Natural killer cell (primary cell): ENCODE data around the gene SETMAR. TPM values are rescaled to one million over a fixed set of nuclear protein-coding genes. Genes with fewer than 3 reads are reported as not detected.
A peak's percentile ranks its signal among the peaks of the same experiment; 100 is the strongest.

Source experiments
- ATAC-seq, 3 donors: fragments of 150-1000 bp in 2 of 3; fragments of 200-7000 bp in 1 of 3; cut with Tn5 transposase; 1 replicate in 1 of 3; 2 replicates in 2 of 3; pipeline ENCODE4 v1.10.0; 2021; ENCODE audit warnings: mild to moderate bottlenecking in 2 of 3, moderate library complexity in 2 of 3
- DNase-seq, 2 donors: peaks; one replicate each; pipeline versions ENCODE4 v3.0.0 to v3.0.0-alpha.2; 2013 to 2021; ENCODE audit warnings: mixed read lengths in 1 of 2
- H3K27ac ChIP-seq: one replicate; pipeline ENCODE4 v1.5.1; 2013; ENCODE audit warnings: mild to moderate bottlenecking, low read length
- H3K27me3 ChIP-seq: one replicate; pipeline ENCODE4 v1.6.1; 2013; ENCODE audit warnings: low read length; ENCODE audit not compliant: control insufficient read depth, insufficient read depth
- H3K36me3 ChIP-seq: one replicate; pipeline ENCODE4 v1.6.1; 2013; ENCODE audit warnings: low read length; ENCODE audit not compliant: control insufficient read depth, insufficient read depth
- H3K4me1 ChIP-seq: one replicate; pipeline ENCODE4 v1.6.1; 2013; ENCODE audit warnings: low read length; ENCODE audit not compliant: control insufficient read depth, insufficient read depth
- H3K4me3 ChIP-seq: one replicate; pipeline ENCODE4 v1.5.1; 2013; ENCODE audit warnings: low read length
- H3K9me3 ChIP-seq: one replicate; pipeline ENCODE4 v1.6.1; 2013; ENCODE audit warnings: low read length; ENCODE audit not compliant: control insufficient read depth, insufficient read depth
- H3K27ac Mint-ChIP-seq, 2 donors: one replicate each; pipeline ENCODE4 v1.8.0; 2022; ENCODE audit warnings: mild to moderate bottlenecking in 2 of 2, mixed read lengths in 2 of 2, moderate library complexity in 1 of 2
- H3K27me3 Mint-ChIP-seq, 2 donors: one replicate each; pipeline ENCODE4 v1.8.0; 2022; ENCODE audit warnings: low read depth in 2 of 2, mixed read lengths in 2 of 2
- H3K36me3 Mint-ChIP-seq: one replicate; pipeline ENCODE4 v1.8.0; 2022; ENCODE audit warnings: mixed read lengths
- H3K4me1 Mint-ChIP-seq, 2 donors: one replicate each; pipeline ENCODE4 v1.8.0; 2022; ENCODE audit warnings: mixed read lengths in 2 of 2
- H3K4me3 Mint-ChIP-seq: one replicate; pipeline ENCODE4 v1.8.0; 2022; ENCODE audit warnings: mild to moderate bottlenecking, moderate library complexity, mixed read lengths
- H3K9me3 Mint-ChIP-seq, 2 donors: one replicate each; pipeline ENCODE4 v1.8.0; 2022; ENCODE audit warnings: mixed read lengths in 2 of 2
- WGBS: methylation state at CpG from one replicate; pipeline ENCODE4 v1.1.7; 2013; ENCODE audit warnings: missing lambda C conversion rate; ENCODE audit not compliant: insufficient coverage; 5-methylcytosine and 5-hydroxymethylcytosine counted together
- intact Hi-C: fragments of 100-400 bp; cut with micrococcal nuclease; formaldehyde crosslinking; loops from one replicate; pipeline ENCODE4 v1.14.2; 2022
- total RNA-seq, 4 donors: library from RNA; stranded (reverse); fragments of 120-200 nt in 1 of 4; gene quantifications; one replicate each; pipeline versions ENCODE4 v1.2.3 to v1.2.4, GENCODE V29; 2013 to 2022
- TF ChIP-seq, protein P1 (sequence below): fragments of 200-600 bp; IDR thresholded peaks from one replicate; pipeline ENCODE4 v1.8.0; 2022; ENCODE audit warnings: antibody characterized with exemption

Gene SETMAR
- total RNA-seq = 1 to 10 TPM; 4.8 to 9.3 (median 6.4) TPM
- total RNA-seq (2013) = 10.2 TPM

DNA sequence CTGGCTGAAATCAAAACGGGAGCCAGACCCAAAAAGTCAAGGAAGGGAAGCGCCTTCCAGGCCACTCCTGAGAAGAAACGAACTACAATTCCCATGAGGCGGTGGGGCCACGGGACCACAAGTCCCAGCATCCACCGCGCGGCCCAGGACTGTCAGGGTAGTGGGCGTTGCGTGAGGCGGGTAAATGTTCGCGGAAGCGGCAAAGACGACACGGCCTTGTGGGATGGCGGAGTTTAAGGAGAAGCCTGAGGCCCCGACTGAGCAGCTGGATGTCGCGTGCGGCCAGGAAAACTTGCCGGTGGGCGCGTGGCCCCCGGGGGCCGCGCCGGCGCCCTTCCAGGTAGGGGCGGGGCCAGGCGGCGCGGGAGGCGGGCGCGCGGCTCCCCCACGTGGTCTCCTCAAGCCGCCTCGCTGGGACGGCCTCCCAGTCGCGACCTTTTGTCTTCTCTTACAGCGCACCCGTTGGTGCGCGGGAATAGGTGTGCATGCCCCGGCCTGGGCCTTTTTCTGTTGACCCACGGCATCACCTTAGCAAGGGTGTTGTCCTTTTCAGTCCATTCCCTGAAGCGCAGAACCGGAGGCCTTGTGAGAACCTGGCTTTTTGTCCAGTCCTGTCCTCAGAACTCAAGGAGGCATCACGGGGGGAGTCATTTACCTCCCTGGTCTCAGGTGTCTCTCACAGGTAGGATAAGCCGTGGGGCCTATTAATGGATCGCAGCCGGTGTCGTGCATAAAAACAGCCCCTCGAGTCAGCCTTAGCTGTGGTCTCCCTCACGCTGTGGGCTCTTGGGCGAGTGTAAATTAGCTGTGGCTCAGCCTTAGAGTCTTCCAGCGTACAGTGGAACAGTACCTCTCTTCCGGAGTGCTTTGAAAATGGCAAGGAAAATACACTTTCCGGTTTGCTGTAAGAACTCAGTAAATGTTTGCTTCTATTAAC, at the start of gene SETMAR:
SETMAR (plus strand) TSS at position 183 of the 937 bp plus-strand sequence; CDS start at position 185, 2 bp downstream.
- peak within 1 kb of the TSS; percentile 87 to 93 for H3K27ac Mint-ChIP-seq
- H3K4me1 Mint-ChIP-seq = peaks cover 14 to 18% of the 10 kb centered on the region in 2 donors
- H3K36me3 Mint-ChIP-seq = no peaks in the 10 kb centered on the region
- H3K4me3 Mint-ChIP-seq = peak within 1 kb of the TSS; percentile 95
- peak; percentile 95 to 98 (median 95) for ATAC-seq
- H3K27ac ChIP-seq = peak within 1 kb of the TSS; percentile 83
- no peaks in the 10 kb centered on the region for H3K9me3 ChIP-seq
- peak; percentile 78 to 89 for DNase-seq
- H3K4me1 ChIP-seq = peaks cover 16% of the 10 kb centered on the region
- TF ChIP-seq, protein P1, sequence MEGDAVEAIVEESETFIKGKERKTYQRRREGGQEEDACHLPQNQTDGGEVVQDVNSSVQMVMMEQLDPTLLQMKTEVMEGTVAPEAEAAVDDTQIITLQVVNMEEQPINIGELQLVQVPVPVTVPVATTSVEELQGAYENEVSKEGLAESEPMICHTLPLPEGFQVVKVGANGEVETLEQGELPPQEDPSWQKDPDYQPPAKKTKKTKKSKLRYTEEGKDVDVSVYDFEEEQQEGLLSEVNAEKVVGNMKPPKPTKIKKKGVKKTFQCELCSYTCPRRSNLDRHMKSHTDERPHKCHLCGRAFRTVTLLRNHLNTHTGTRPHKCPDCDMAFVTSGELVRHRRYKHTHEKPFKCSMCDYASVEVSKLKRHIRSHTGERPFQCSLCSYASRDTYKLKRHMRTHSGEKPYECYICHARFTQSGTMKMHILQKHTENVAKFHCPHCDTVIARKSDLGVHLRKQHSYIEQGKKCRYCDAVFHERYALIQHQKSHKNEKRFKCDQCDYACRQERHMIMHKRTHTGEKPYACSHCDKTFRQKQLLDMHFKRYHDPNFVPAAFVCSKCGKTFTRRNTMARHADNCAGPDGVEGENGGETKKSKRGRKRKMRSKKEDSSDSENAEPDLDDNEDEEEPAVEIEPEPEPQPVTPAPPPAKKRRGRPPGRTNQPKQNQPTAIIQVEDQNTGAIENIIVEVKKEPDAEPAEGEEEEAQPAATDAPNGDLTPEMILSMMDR = no peak
- H3K36me3 ChIP-seq = no peaks in the 10 kb centered on the region
- H3K27me3 Mint-ChIP-seq = no peaks in the 10 kb centered on the region
- H3K9me3 Mint-ChIP-seq = no peaks in the 10 kb centered on the region
- under 1% methylated on average over 62 of the region's 62 CpGs for WGBS
- peak within 1 kb of the TSS; percentile 78 for H3K4me3 ChIP-seq
- intact Hi-C loops = loop anchor here (5.0 kb wide), 1 partner anchor 189 kb away; the partner anchor contains the start of gene ITPR1
- no peaks in the 10 kb centered on the region for H3K27me3 ChIP-seq

DNA sequence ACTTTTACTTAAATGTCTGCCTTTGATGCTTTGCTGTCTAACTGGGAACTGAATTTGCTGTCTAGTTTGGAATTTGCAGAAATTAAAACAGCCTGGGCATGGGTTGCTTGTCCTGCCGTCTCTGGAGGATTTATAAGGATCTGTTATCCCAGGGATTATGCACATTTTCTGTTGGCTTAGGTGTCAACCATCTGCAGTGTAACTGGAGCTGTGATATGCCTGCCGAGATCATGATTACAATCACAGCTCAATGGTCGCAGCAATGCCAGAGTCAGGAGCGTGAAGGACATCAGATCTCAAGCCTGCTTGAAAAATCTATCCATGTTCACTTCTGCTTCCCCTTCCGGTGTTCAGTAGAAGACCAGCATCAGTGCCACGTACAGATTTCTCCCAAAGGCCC, 41.8 kb upstream of the SETMAR start:
- Histone ChIP-seq H3K27me3 (no peaks in the 10 kb centered on the region), H3K4me1 (no peaks in the 10 kb centered on the region), H3K36me3 (no peaks in the 10 kb centered on the region), H3K27ac (no peak overlapping the region), H3K4me3 (no peak overlapping the region), H3K9me3 (no peaks in the 10 kb centered on the region)
- no peaks in the 10 kb centered on the region for H3K4me1 Mint-ChIP-seq
- WGBS = 85% methylated on average over 6 of the region's 6 CpGs
- no peak overlapping the region for H3K27ac Mint-ChIP-seq
- TF ChIP-seq, protein P1 = no peak
- DNase-seq (no peak), ATAC-seq (no peak)
- no peaks in the 10 kb centered on the region for H3K9me3 Mint-ChIP-seq
- no peak overlapping the region for H3K4me3 Mint-ChIP-seq
- H3K36me3 Mint-ChIP-seq = no peaks in the 10 kb centered on the region
- intact Hi-C loops = no loop called here
- no peaks in the 10 kb centered on the region for H3K27me3 Mint-ChIP-seq

DNA sequence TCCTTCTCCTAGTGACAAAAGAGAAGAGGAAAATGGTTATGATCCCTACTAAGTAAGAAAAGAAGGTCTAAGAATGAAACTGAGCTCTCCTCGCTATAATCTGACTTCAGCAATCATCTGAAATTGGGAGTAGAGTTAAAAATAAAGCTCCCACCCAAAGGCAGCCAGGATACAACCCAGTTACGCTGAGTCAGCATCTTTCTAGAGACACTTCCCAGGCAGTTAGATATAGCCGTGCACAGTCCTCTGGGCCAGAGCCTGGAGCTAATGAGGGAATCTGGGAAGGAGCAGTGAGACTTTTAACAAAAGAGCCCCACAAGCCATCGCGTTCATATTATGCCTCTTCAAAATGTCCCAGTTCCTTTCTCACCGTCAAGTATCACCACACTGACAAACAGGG, 39.1 kb upstream of the SETMAR start:
- no peak overlapping the region for H3K27ac Mint-ChIP-seq

More for the DNA sequence above, 39.1 kb upstream of the SETMAR start:
- H3K27ac ChIP-seq = no peak overlapping the region
- ATAC-seq = no peak
- H3K4me3 ChIP-seq = no peak overlapping the region
- H3K36me3 ChIP-seq = no peaks in the 10 kb centered on the region
- no peaks in the 10 kb centered on the region for H3K9me3 ChIP-seq
- intact Hi-C loops = no loop called here
- Mint-ChIP-seq H3K36me3 (no peaks in the 10 kb centered on the region), H3K4me3 (no peak overlapping the region), H3K9me3 (no peaks in the 10 kb centered on the region), H3K27me3 (no peaks in the 10 kb centered on the region), H3K4me1 (no peaks in the 10 kb centered on the region)
- no peak for DNase-seq
- H3K27me3 ChIP-seq = no peaks in the 10 kb centered on the region
- TF ChIP-seq, protein P1 = no peak
- 100% methylated on average over 2 of the region's 6 CpGs for WGBS
- H3K4me1 ChIP-seq = no peaks in the 10 kb centered on the region
